Heart right ventricle (tissue), 16 donors: ENCODE data around the gene GRP. TPM values are rescaled to one million over a fixed set of nuclear protein-coding genes. Genes with fewer than 3 reads are reported as not detected.

Experiments
- ATAC-seq, 8 donors: fragments of 200-7000 bp; cut with Tn5 transposase; one replicate each; pipeline ENCODE4 v1.9.1; 2020; ENCODE audit warnings: mild to moderate bottlenecking in 8 of 8, moderate library complexity in 8 of 8, moderate number of reproducible peaks in 1 of 8
- DNase-seq, 2 donors: peaks; one replicate each; pipeline ENCODE4 v3.0.0-alpha.2; 2020
- H3K27ac ChIP-seq, 10 donors: fragments of 200-600 bp; sonication (generic) in 2 of 10; one replicate each; pipeline versions ENCODE4 v1.5.0 to v1.8.0; 2020 to 2022; ENCODE audit warnings: mild to moderate bottlenecking in 3 of 10
- H3K27me3 ChIP-seq, 7 donors: fragments of 200-600 bp; one replicate each; pipeline ENCODE4 v1.8.0; 2021 to 2022; ENCODE audit warnings: mild to moderate bottlenecking in 2 of 7
- H3K36me3 ChIP-seq, 9 donors: fragments of 200-600 bp; sonication (generic) in 1 of 9; one replicate each; pipeline versions ENCODE4 v1.5.0 to v1.8.0; 2020 to 2022; ENCODE audit warnings: mild to moderate bottlenecking in 2 of 9
- H3K4me1 ChIP-seq, 9 donors: fragments of 200-600 bp; sonication (generic) in 1 of 9; one replicate each; pipeline versions ENCODE4 v1.5.0 to v1.8.0; 2020 to 2022; ENCODE audit warnings: mild to moderate bottlenecking in 4 of 9
- H3K4me3 ChIP-seq, 10 donors: fragments of 200-600 bp; sonication (generic) in 2 of 10; one replicate each; pipeline versions ENCODE4 v1.5.0 to v1.8.0; 2020 to 2022; ENCODE audit warnings: mild to moderate bottlenecking in 7 of 10, moderate library complexity in 2 of 10
- H3K9me3 ChIP-seq, 11 donors: fragments of 200-600 bp in 10 of 11; sonication (generic) in 2 of 11; one replicate each; pipeline versions ENCODE4 v1.5.0 to v1.8.0; 2013 to 2022; ENCODE audit warnings: mild to moderate bottlenecking in 2 of 11, control low read depth in 1 of 11, moderate library complexity in 1 of 11
- WGBS, 2 donors: extraction: QIAGEN DNeasy Blood & Tissue Kit; methylation state at CpG; one replicate each; pipeline ENCODE4 v1.1.7; 2013; ENCODE audit warnings: inconsistent platforms in 1 of 2; 5-methylcytosine and 5-hydroxymethylcytosine counted together
- intact Hi-C, 10 donors: fragments of 100-400 bp; cut with DNase I; formaldehyde crosslinking; loops; one replicate each; pipeline versions ENCODE4 v1.11.1 to v1.14.2; 2022
- polyA plus RNA-seq, 2 donors: library from polyadenylated mRNA; stranded (reverse); fragments of 200-250 nt; gene quantifications; one replicate each; pipeline ENCODE4 v1.2.3, GENCODE V29; 2013
- total RNA-seq, 10 donors: library from RNA; stranded (reverse); fragmentation: NEBNext Ultra II Directional in 3 of 10; extraction: Animal tissue kit (Norgen Biotek cat#: 25700) in 3 of 10; gene quantifications; one replicate each; pipeline versions ENCODE4 v1.2.1 to v1.2.4, GENCODE V29; 2021 to 2023
- TF ChIP-seq, protein P1 (sequence below), 9 donors: fragments of 200-600 bp; sonication (generic) in 2 of 9; IDR thresholded peaks; one replicate each; pipeline versions ENCODE4 v1.5.0 to v1.8.0; 2021 to 2022; ENCODE audit warnings: antibody characterized with exemption in 9 of 9, mild to moderate bottlenecking in 5 of 9, moderate library complexity in 1 of 9
- donor health status: Arrhythmogenic right ventricular cardiomyopathy.
- donor health status: ischemic (EF 13 %, LVEDD 7.1; RV severe dilation, severe dysfunction).
- donor health status: healthy with polysubstance abuse.
- donor health status: DM: no; HTN: yes; CAD: no.
- donor health status: DM: no; HTN: no; CAD: no.
- donor health status: ischemic (EF 25% LVEDD 6.9; RV normal size, moderate dysfunction).
- donor health status: ischemic (EF 25% LVEDD 5.7; RV mildly dilated, moderate dysfunction).
- donor health status: healthy.
- donor health status: DM: yes; HTN: yes; CAD: no.
- donor health status: Ischemic cardiomyopathy.
- donor health status: ischemic (EF 35%, LVEDD 5.7; RV mildly dilated, moderate dysfunction).
- donor health status: nonischemic (EF 11% LVEDD 7.7; RV severe dilation, severe dysfunction).
- donor health status: DM: yes; HTN: yes; CAD: no.
- donor health status: PGD.
- donor health status: ischemic (EF 29% LVEDD 5.4; RV normal size, mild dysfunction).
- donor health status: nonischemic (EF 23%, LVEDD 6.1; RV moderate dilation, normal function).

GRP gene
- total and polyA plus RNA-seq, 12 donors: not detected

GRCh38 chr18:59182673-59183072 lies 37.3 kb upstream of the GRP start:
- 87 to 91% methylated on average over 1 of the region's 1 CpG for WGBS, 2 donors

DNA sequence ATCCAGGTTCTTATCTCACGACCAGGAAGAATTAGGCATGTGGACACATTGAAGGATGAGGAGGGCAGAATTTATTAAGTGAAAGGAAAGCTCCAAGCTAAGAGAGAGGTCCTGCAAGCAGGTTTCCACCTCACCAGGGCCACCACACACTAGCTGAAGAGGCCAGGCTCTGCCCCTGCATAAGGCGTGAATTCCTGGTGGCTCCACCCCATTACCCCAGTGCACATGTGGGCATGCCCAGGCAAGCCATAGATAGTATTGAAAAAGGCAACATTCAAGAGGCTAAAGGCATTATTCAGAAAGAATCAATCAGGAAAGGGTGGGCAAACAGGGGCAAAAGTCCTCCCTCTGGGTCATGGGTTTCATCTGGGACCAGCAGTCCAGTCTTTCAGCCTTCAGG lies 30.9 kb upstream of the GRP start:
- peaks cover 0 to 5% (median 0%) of the 10 kb centered on the region in 7 donors for H3K27me3 ChIP-seq
- TF ChIP-seq, protein P1, sequence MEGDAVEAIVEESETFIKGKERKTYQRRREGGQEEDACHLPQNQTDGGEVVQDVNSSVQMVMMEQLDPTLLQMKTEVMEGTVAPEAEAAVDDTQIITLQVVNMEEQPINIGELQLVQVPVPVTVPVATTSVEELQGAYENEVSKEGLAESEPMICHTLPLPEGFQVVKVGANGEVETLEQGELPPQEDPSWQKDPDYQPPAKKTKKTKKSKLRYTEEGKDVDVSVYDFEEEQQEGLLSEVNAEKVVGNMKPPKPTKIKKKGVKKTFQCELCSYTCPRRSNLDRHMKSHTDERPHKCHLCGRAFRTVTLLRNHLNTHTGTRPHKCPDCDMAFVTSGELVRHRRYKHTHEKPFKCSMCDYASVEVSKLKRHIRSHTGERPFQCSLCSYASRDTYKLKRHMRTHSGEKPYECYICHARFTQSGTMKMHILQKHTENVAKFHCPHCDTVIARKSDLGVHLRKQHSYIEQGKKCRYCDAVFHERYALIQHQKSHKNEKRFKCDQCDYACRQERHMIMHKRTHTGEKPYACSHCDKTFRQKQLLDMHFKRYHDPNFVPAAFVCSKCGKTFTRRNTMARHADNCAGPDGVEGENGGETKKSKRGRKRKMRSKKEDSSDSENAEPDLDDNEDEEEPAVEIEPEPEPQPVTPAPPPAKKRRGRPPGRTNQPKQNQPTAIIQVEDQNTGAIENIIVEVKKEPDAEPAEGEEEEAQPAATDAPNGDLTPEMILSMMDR (IDR thresholded peaks at IDR 0.05): no peak
- H3K4me1 ChIP-seq: no peaks in the 10 kb centered on the region
- H3K4me3 ChIP-seq: no peak overlapping the region
- 84 to 87% methylated on average over 2 of the region's 2 CpGs for WGBS, 2 donors
- no peak overlapping the region for H3K27ac ChIP-seq
- no peaks in the 10 kb centered on the region for H3K36me3 ChIP-seq
- ATAC-seq (no peak), DNase-seq (no peak)
- intact Hi-C loops: no loop called here
- H3K9me3 ChIP-seq: no peaks in the 10 kb centered on the region

More at GRCh38 chr18:59182673-59183072, 37.3 kb upstream of the GRP start:
- H3K4me3 ChIP-seq: no peak overlapping the region
- no peaks in the 10 kb centered on the region for H3K4me1 ChIP-seq
- ATAC-seq (no peak), DNase-seq (no peak)
- intact Hi-C loops: no loop called here
- H3K27me3 ChIP-seq: peaks cover 0 to 16% (median 0%) of the 10 kb centered on the region in 7 donors
- TF ChIP-seq, protein P1 (IDR thresholded peaks at IDR 0.05): no peak
- H3K9me3 ChIP-seq: no peaks in the 10 kb centered on the region
- no peak overlapping the region for H3K27ac ChIP-seq
- no peaks in the 10 kb centered on the region for H3K36me3 ChIP-seq

DNA sequence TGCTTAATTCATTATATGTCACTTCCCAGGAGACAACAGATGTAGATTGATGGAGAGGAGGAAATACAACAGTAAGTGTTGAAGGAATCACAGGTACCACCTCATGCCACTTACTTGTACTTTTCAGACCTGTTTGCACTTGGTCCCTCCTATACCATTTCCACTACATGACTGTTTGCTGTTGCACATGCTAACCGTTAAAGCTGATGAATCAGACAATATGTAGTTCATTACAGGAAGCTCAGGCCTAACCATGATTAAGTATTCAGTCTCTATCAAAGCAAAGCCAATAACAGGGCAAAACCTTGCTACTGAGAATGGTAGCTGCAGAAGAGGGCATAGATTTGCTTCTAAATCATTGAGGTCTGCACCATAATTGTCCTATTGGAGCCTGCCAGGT lies 30.2 kb upstream of the GRP start:
- Histone ChIP-seq H3K27ac (no peak overlapping the region), H3K27me3 (peaks cover 0 to 4% (median 0%) of the 10 kb centered on the region in 7 donors), H3K4me3 (no peak overlapping the region), H3K36me3 (no peaks in the 10 kb centered on the region), H3K9me3 (no peaks in the 10 kb centered on the region), H3K4me1 (no peaks in the 10 kb centered on the region)
- WGBS, 2 donors: 68 to 88% methylated on average over 1 of the region's 1 CpG
- DNase-seq: no peak
- TF ChIP-seq, protein P1 (IDR thresholded peaks at IDR 0.05): no peak
- ATAC-seq: no peak
- intact Hi-C loops: no loop called here

- peaks cover 0 to 17% (median 8%) of the 10 kb centered on the region in 7 donors for H3K27me3 ChIP-seq
- no peaks in the 10 kb centered on the region for H3K36me3 ChIP-seq
- H3K9me3 ChIP-seq: no peaks in the 10 kb centered on the region
- DNase-seq (no peak), ATAC-seq (no peak)
- H3K4me1 ChIP-seq: no peaks in the 10 kb centered on the region
- H3K4me3 ChIP-seq: no peak overlapping the region
- TF ChIP-seq, protein P1 (IDR thresholded peaks at IDR 0.05): no peak
- WGBS, 2 donors: 64 to 71% methylated on average over 4 of the region's 4 CpGs
- no peak overlapping the region for H3K27ac ChIP-seq
- intact Hi-C loops: no loop called here
Measured at GRCh38 chr18:59196161-59196725, 23.7 kb upstream of the GRP start.
